ENCODE results near the gene PRORP. TPM values are rescaled to one million over a fixed set of nuclear protein-coding genes. Genes with fewer than 3 reads are reported as not detected.
A peak's percentile ranks its signal among the peaks of the same experiment; 100 is the strongest.

Gene PRORP
- total and polyA plus RNA-seq, 2 of the 13 experiments (the other 11 are each of a cell fraction or from before 2014, with no cell fraction given) = 48.9 to 88.7 TPM

- TF ChIP-seq NR2F6 (IDR thresholded peaks at IDR 0.05) (no peak; the same call in 1 of the 2 replicates), NR2F6 (CRISPR knock-in tag; IDR thresholded peaks at IDR 0.05) (0 out of 2 replicates have a peak, but pooled peaks have one; percentile 20), ATRX (CRISPR knock-in tag; IDR thresholded peaks at IDR 0.05; ENCODE audit: borderline replicate concordance) (no peak), MXD4 (CRISPR knock-in tag; IDR thresholded peaks at IDR 0.05) (peak; percentile 59; the same call in 1 of the 2 replicates), ZSCAN21 (CRISPR knock-in tag; IDR thresholded peaks at IDR 0.05; ENCODE audit: borderline replicate concordance) (0 out of 2 replicates have a peak, but pooled peaks have one; percentile 37), CREB1 (IDR thresholded peaks at IDR 0.05) (peak; percentile 85), CREB1 (CRISPR knock-in tag; IDR thresholded peaks at IDR 0.05) (no peak; the same call in 1 of the 2 replicates), ARID5B (CRISPR knock-in tag; IDR thresholded peaks at IDR 0.05) (peak; percentile 92), THRA (CRISPR knock-in tag; IDR thresholded peaks at IDR 0.05; ENCODE audit: borderline replicate concordance) (0 out of 2 replicates have a peak, but pooled peaks have one; percentile 25), FOXJ3 (CRISPR knock-in tag; IDR thresholded peaks at IDR 0.05; ENCODE audit: borderline replicate concordance) (no peak), CENPT (CRISPR knock-in tag; IDR thresholded peaks at IDR 0.05; ENCODE audit: low read depth) (no peak), ZBTB20 (CRISPR knock-in tag; IDR thresholded peaks at IDR 0.05; ENCODE audit: borderline replicate concordance, low read depth) (0 out of 2 replicates have a peak, but pooled peaks have one; percentile 25), FOSL1 (CRISPR knock-in tag; IDR thresholded peaks at IDR 0.05; ENCODE audit: borderline replicate concordance) (peak; percentile 93), EHMT2 (IDR thresholded peaks at IDR 0.05; ENCODE audit: borderline replicate concordance, low read depth, low read length) (peak; percentile 31; the same call in 1 of the 2 replicates), RFX3 (CRISPR knock-in tag; IDR thresholded peaks at IDR 0.05) (0 out of 2 replicates have a peak, but pooled peaks have one; percentile 17)
- TF ChIP-seq, protein P1, sequence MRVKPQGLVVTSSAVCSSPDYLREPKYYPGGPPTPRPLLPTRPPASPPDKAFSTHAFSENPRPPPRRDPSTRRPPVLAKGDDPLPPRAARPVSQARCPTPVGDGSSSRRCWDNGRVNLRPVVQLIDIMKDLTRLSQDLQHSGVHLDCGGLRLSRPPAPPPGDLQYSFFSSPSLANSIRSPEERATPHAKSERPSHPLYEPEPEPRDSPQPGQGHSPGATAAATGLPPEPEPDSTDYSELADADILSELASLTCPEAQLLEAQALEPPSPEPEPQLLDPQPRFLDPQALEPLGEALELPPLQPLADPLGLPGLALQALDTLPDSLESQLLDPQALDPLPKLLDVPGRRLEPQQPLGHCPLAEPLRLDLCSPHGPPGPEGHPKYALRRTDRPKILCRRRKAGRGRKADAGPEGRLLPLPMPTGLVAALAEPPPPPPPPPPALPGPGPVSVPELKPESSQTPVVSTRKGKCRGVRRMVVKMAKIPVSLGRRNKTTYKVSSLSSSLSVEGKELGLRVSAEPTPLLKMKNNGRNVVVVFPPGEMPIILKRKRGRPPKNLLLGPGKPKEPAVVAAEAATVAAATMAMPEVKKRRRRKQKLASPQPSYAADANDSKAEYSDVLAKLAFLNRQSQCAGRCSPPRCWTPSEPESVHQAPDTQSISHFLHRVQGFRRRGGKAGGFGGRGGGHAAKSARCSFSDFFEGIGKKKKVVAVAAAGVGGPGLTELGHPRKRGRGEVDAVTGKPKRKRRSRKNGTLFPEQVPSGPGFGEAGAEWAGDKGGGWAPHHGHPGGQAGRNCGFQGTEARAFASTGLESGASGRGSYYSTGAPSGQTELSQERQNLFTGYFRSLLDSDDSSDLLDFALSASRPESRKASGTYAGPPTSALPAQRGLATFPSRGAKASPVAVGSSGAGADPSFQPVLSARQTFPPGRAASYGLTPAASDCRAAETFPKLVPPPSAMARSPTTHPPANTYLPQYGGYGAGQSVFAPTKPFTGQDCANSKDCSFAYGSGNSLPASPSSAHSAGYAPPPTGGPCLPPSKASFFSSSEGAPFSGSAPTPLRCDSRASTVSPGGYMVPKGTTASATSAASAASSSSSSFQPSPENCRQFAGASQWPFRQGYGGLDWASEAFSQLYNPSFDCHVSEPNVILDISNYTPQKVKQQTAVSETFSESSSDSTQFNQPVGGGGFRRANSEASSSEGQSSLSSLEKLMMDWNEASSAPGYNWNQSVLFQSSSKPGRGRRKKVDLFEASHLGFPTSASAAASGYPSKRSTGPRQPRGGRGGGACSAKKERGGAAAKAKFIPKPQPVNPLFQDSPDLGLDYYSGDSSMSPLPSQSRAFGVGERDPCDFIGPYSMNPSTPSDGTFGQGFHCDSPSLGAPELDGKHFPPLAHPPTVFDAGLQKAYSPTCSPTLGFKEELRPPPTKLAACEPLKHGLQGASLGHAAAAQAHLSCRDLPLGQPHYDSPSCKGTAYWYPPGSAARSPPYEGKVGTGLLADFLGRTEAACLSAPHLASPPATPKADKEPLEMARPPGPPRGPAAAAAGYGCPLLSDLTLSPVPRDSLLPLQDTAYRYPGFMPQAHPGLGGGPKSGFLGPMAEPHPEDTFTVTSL (CRISPR knock-in tag; IDR thresholded peaks at IDR 0.05; ENCODE audit: borderline replicate concordance) = peak; percentile 91
- TF ChIP-seq, protein P2, sequence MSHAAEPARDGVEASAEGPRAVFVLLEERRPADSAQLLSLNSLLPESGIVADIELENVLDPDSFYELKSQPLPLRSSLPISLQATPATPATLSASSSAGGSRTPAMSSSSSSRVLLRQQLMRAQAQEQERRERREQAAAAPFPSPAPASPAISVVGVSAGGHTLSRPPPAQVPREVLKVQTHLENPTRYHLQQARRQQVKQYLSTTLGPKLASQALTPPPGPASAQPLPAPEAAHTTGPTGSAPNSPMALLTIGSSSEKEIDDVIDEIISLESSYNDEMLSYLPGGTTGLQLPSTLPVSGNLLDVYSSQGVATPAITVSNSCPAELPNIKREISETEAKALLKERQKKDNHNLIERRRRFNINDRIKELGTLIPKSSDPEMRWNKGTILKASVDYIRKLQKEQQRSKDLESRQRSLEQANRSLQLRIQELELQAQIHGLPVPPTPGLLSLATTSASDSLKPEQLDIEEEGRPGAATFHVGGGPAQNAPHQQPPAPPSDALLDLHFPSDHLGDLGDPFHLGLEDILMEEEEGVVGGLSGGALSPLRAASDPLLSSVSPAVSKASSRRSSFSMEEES (CRISPR knock-in tag; IDR thresholded peaks at IDR 0.05) = no peak
Observed at GRCh38 chr14:35159742-35160409, 37.5 kb downstream of the PRORP start (continued).

All from HepG2 (cell line).